Nephron progenitor cell (in vitro differentiated cells): ENCODE data around the gene JAG1.

ENCODE experiments used
- DNase-seq: peaks from one replicate; pipeline ENCODE4 v3.0.0; 2021
- H3K27ac Mint-ChIP-seq: 2 replicates; pipeline ENCODE4 v1.8.0; 2021; ENCODE audit warnings: mild to moderate bottlenecking, moderate library complexity, mixed read lengths
- H3K27me3 Mint-ChIP-seq: 2 replicates; pipeline ENCODE4 v1.8.0; 2021; ENCODE audit warnings: mild to moderate bottlenecking, low read depth, mixed read lengths; ENCODE audit not compliant: poor library complexity
- H3K36me3 Mint-ChIP-seq: 2 replicates; pipeline ENCODE4 v1.8.0; 2021; ENCODE audit warnings: low read depth, mixed read lengths
- H3K4me1 Mint-ChIP-seq: 2 replicates; pipeline ENCODE4 v1.8.0; 2021; ENCODE audit warnings: mixed read lengths
- H3K4me3 Mint-ChIP-seq: 2 replicates; pipeline ENCODE4 v1.8.0; 2021; ENCODE audit warnings: mild to moderate bottlenecking, moderate library complexity, mixed read lengths
- H3K9me3 Mint-ChIP-seq: 2 replicates; pipeline ENCODE4 v1.8.0; 2021; ENCODE audit warnings: mild to moderate bottlenecking, moderate library complexity, mixed read lengths
- CTCF ChIP-seq: fragments of 200-600 bp; sonication (generic); IDR thresholded peaks from 2 replicates; pipeline ENCODE4 v1.5.0; 2021; ENCODE audit warnings: antibody characterized with exemption

Gene JAG1

GRCh38 chr20:10706460-10706811 lies 32.6 kb upstream of the JAG1 start:
- Mint-ChIP-seq H3K4me1 (no peaks in the 10 kb centered on the region), H3K4me3 (no peak overlapping the region), H3K27me3 (peaks cover 2% of the 10 kb centered on the region), H3K36me3 (peaks cover 5% of the 10 kb centered on the region), H3K9me3 (peaks cover 18% of the 10 kb centered on the region), H3K27ac (peak overlapping the region; percentile 87)
- no peak for DNase-seq
- TF ChIP-seq CTCF = no peak

- Mint-ChIP-seq H3K27me3 (peaks cover 2% of the 10 kb centered on the region), H3K4me3 (no peak overlapping the region), H3K4me1 (no peaks in the 10 kb centered on the region), H3K9me3 (peaks cover 18% of the 10 kb centered on the region), H3K27ac (peak overlapping the region; percentile 87), H3K36me3 (peaks cover 5% of the 10 kb centered on the region)
- DNase-seq = no peak
- no peak for TF ChIP-seq CTCF
Observed at GRCh38 chr20:10705801-10706459, 32.1 kb upstream of the JAG1 start.

GRCh38 chr20:10701607-10702006 lies 27.8 kb upstream of the JAG1 start:
- peaks cover 18% of the 10 kb centered on the region for H3K9me3 Mint-ChIP-seq
- TF ChIP-seq CTCF = no peak

GRCh38 chr20:10699941-10700340 lies 26.1 kb upstream of the JAG1 start:
- no peak for TF ChIP-seq CTCF
- Mint-ChIP-seq H3K27me3 (peaks cover 2% of the 10 kb centered on the region), H3K4me3 (no peak overlapping the region), H3K27ac (no peak overlapping the region), H3K36me3 (peaks cover 5% of the 10 kb centered on the region), H3K4me1 (peaks cover 14% of the 10 kb centered on the region), H3K9me3 (peaks cover 18% of the 10 kb centered on the region)
- no peak for DNase-seq

More at GRCh38 chr20:10701607-10702006, 27.8 kb upstream of the JAG1 start:
- H3K4me1 Mint-ChIP-seq = peaks cover 5% of the 10 kb centered on the region
- H3K36me3 Mint-ChIP-seq = peaks cover 5% of the 10 kb centered on the region
- DNase-seq = no peak
- no peak overlapping the region for H3K4me3 Mint-ChIP-seq
- H3K27me3 Mint-ChIP-seq = peaks cover 2% of the 10 kb centered on the region
- no peak overlapping the region for H3K27ac Mint-ChIP-seq

GRCh38 chr20:10699489-10699888 lies 25.7 kb upstream of the JAG1 start:
- TF ChIP-seq CTCF = no peak
- Mint-ChIP-seq H3K27me3 (peaks cover 2% of the 10 kb centered on the region), H3K9me3 (peaks cover 18% of the 10 kb centered on the region), H3K4me3 (no peak overlapping the region), H3K27ac (no peak overlapping the region), H3K36me3 (peaks cover 5% of the 10 kb centered on the region), H3K4me1 (peaks cover 14% of the 10 kb centered on the region)
- no peak for DNase-seq

GRCh38 chr20:10696650-10697049 lies 22.9 kb upstream of the JAG1 start:
- Mint-ChIP-seq H3K4me1 (peaks cover 26% of the 10 kb centered on the region), H3K27me3 (no peaks in the 10 kb centered on the region), H3K4me3 (no peak overlapping the region), H3K27ac (no peak overlapping the region), H3K9me3 (no peaks in the 10 kb centered on the region), H3K36me3 (no peaks in the 10 kb centered on the region)
- peak; percentile 47 for TF ChIP-seq CTCF
- DNase-seq = peak; percentile 19
